Heart left ventricle (tissue), 13 donors: Measurements from ENCODE around the gene MYL9.

ENCODE experiments used
- POLR2A ChIP-seq, 2 donors: fragments of 450-650 bp; IDR thresholded peaks; one replicate each; pipeline ENCODE4 v1.6.1; 2017; ENCODE audit warnings: antibody characterized with exemption in 2 of 2, mild to moderate bottlenecking in 2 of 2, moderate library complexity in 2 of 2
- TF ChIP-seq, protein P1 (sequence below), 12 donors: fragments of 200-600 bp; sonication (generic) in 4 of 12; IDR thresholded peaks; one replicate each; pipeline versions ENCODE4 v1.5.0 to v1.8.0; 2018 to 2022; ENCODE audit warnings: antibody characterized with exemption in 12 of 12, mild to moderate bottlenecking in 5 of 12
- donor health status: ischemic (EF 13 %, LVEDD 7.1; RV severe dilation, severe dysfunction).
- donor health status: DM: no; HTN: yes; CAD: no.
- donor health status: DM: no; HTN: no; CAD: no.
- donor health status: ischemic (EF 25% LVEDD 6.9; RV normal size, moderate dysfunction).
- donor health status: ischemic (EF 25% LVEDD 5.7; RV mildly dilated, moderate dysfunction).
- donor health status: ischemic (EF 35%, LVEDD 5.7; RV mildly dilated, moderate dysfunction).
- donor health status: nonischemic (EF 11% LVEDD 7.7; RV severe dilation, severe dysfunction).
- donor health status: DM: yes; HTN: yes; CAD: no.
- donor health status: PGD.
- donor health status: ischemic (EF 29% LVEDD 5.4; RV normal size, mild dysfunction).
- donor health status: nonischemic (EF 23%, LVEDD 6.1; RV moderate dilation, normal function).

- TF ChIP-seq, protein P1, sequence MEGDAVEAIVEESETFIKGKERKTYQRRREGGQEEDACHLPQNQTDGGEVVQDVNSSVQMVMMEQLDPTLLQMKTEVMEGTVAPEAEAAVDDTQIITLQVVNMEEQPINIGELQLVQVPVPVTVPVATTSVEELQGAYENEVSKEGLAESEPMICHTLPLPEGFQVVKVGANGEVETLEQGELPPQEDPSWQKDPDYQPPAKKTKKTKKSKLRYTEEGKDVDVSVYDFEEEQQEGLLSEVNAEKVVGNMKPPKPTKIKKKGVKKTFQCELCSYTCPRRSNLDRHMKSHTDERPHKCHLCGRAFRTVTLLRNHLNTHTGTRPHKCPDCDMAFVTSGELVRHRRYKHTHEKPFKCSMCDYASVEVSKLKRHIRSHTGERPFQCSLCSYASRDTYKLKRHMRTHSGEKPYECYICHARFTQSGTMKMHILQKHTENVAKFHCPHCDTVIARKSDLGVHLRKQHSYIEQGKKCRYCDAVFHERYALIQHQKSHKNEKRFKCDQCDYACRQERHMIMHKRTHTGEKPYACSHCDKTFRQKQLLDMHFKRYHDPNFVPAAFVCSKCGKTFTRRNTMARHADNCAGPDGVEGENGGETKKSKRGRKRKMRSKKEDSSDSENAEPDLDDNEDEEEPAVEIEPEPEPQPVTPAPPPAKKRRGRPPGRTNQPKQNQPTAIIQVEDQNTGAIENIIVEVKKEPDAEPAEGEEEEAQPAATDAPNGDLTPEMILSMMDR (IDR thresholded peaks at IDR 0.05) = no peak
- TF ChIP-seq POLR2A (IDR thresholded peaks at IDR 0.05) = peak in 1 of 2 donors; percentile 18
Observed at GRCh38 chr20:36543184-36544133, 2.1 kb downstream of the MYL9 start.
